ENCODE data around the gene CHST11.

Gene CHST11

DNA sequence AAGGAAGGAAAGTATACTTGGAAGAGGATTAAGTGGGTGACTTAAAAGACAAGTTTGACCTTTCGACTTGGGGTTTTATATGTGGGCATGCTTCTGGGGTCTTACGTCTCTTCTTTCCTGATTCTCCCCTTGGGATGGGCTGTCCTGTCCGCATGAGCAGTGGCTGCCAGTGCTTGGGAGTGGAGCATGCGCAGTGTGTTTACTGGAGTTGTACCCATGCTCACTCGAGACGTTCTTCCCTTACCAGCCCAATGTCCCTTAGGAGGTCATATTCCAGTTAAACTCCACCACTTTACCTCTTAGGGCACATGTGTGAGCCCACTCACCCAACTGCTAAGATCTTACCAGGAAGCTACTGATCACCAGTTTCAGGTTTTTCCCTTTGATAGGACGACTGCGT, 20.0 kb upstream of the CHST11 start:
- no peak for DNase-seq (ENCODE audit: low read depth)
- H3K4me3 ChIP-seq (replicated peaks; ENCODE audit: low read depth, low read length): no peak overlapping the region
- TF ChIP-seq CTCF (IDR thresholded peaks at IDR 0.05; ENCODE audit: low read length, missing control alignments): no peak

GRCh38 chr12:104438134-104438533, 18.6 kb upstream of the CHST11 start:
- TF ChIP-seq CTCF (IDR thresholded peaks at IDR 0.05; ENCODE audit: low read length, missing control alignments): no peak
- H3K4me3 ChIP-seq (replicated peaks; ENCODE audit: low read depth, low read length): no peak overlapping the region
- DNase-seq (ENCODE audit: low read depth): no peak

GRCh38 chr12:104439137-104439536, 17.6 kb upstream of the CHST11 start:
- no peak for TF ChIP-seq CTCF (IDR thresholded peaks at IDR 0.05; ENCODE audit: low read length, missing control alignments)
- H3K4me3 ChIP-seq (replicated peaks; ENCODE audit: low read depth, low read length): no peak overlapping the region
- no peak for DNase-seq (ENCODE audit: low read depth)

DNA sequence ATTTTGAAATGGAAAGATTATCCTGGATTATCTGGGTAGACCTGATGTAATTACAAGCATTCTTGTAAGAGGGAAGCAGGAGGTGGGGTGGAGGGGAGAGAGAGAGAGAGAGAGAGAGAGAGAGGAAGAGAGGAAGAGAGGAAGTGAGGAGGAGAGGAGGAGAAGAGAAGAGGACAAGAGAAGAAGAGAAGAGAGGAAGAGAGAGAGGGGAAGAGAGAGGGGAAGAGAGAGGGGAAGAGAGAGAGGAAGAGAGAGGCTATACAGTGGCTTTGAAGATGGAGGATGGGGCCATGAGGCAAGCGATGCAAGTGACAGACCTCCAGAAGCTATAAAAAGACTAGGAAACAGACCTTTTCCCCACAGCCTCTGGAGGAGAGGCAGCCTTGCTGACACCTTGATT, 13.7 kb upstream of the CHST11 start:
- no peak overlapping the region for H3K4me3 ChIP-seq (replicated peaks; ENCODE audit: low read depth, low read length)
- no peak for TF ChIP-seq CTCF (IDR thresholded peaks at IDR 0.05; ENCODE audit: low read length, missing control alignments)
- no peak for DNase-seq (ENCODE audit: low read depth)

DNA sequence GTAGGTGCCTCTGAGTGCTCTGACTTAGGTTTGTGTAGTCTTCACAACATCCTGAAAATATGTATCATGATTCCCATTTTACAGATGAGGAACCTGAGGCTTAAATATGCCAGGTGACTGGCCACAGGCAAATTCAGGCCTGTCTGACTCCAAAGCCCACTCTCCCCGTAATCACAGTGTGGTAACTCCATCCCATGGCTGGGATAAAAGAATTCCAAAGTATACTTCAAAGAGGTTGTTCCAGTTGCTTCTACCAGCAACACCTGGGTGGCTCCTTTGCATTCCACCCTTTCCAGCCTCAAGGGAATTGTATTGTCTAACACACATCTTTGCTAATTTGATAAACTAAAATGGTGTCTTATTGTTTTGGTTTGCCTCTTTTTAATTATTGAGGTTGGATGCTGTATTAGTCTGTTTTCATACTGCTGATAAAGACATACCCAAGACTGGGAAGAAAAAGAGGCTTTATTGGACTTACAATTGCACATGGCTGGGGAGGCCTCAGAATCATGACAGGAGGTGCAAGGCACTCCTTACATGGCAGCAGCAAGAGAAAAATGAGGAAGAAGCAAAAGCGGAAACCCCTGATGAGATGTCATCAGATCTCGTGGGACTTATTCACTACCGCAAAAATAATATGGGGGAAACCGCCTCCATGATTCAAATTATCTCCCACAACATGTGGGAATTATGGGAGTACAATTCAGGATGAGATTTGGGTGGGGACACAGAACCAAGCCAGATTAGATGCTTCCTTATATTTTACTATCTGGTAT, 9.9 kb upstream of the CHST11 start:
- no peak for DNase-seq (ENCODE audit: low read depth)
- H3K4me3 ChIP-seq (replicated peaks; ENCODE audit: low read depth, low read length): no peak overlapping the region
- TF ChIP-seq CTCF (IDR thresholded peaks at IDR 0.05; ENCODE audit: low read length, missing control alignments): no peak

DNA sequence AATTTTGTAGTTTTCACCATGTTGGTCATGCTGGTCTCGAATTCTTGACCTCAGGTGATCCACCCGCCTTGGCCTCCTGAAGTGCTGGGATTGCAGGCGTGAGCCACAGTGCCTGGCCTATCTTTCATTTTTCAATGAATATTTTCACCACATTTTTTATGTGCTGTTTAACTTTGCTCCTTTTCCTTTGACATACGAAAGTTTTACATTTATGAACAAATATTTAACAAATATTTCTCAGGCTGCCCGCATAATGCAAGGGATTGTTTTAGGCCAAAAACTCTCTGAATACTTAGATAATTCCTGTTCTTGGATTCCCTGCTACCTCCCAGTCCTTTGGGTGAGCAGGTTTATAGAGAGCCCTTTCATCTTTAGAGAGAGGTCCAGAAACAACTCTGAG, 8.7 kb upstream of the CHST11 start:
- TF ChIP-seq CTCF (IDR thresholded peaks at IDR 0.05; ENCODE audit: low read length, missing control alignments): no peak
- no peak overlapping the region for H3K4me3 ChIP-seq (replicated peaks; ENCODE audit: low read depth, low read length)
- DNase-seq (ENCODE audit: low read depth): no peak

GRCh38 chr12:104448451-104448850, 8.3 kb upstream of the CHST11 start:
- TF ChIP-seq CTCF (IDR thresholded peaks at IDR 0.05; ENCODE audit: low read length, missing control alignments): no peak
- no peak for DNase-seq (ENCODE audit: low read depth)
- no peak overlapping the region for H3K4me3 ChIP-seq (replicated peaks; ENCODE audit: low read depth, low read length)

All from fibroblast of pulmonary artery (primary cell).